Activated CD4-positive, alpha-beta T cell treated with anti-CD3 and anti-CD28 coated beads, Interleukin-2, amount 10 ng/mL, durations not matched to agents 24 days and 14 days (primary cell): Measurements from ENCODE around the gene AK9. TPM values are rescaled to one million over a fixed set of nuclear protein-coding genes. Genes with fewer than 3 reads are reported as not detected.
"Not testable (repeated sequence)": the region's sequence is repeated elsewhere in the genome, so short reads cannot be mapped to it uniquely, and the experiment has no call there.

ENCODE experiments used
- DNase-seq: peaks from one replicate; pipeline ENCODE4 v3.0.0; 2022
- H3K27ac Mint-ChIP-seq: one replicate; pipeline ENCODE4 v1.8.0; 2022; ENCODE audit warnings: mild to moderate bottlenecking, mixed read lengths
- H3K27me3 Mint-ChIP-seq: one replicate; pipeline ENCODE4 v1.8.0; 2022; ENCODE audit warnings: mixed read lengths
- H3K36me3 Mint-ChIP-seq: one replicate; pipeline ENCODE4 v1.8.0; 2022; ENCODE audit warnings: low read depth, mild to moderate bottlenecking, mixed read lengths
- H3K4me1 Mint-ChIP-seq: one replicate; pipeline ENCODE4 v1.8.0; 2021; ENCODE audit warnings: mixed read lengths
- H3K4me3 Mint-ChIP-seq: one replicate; pipeline ENCODE4 v1.8.0; 2022; ENCODE audit warnings: mild to moderate bottlenecking, moderate library complexity, mixed read lengths
- H3K9me3 Mint-ChIP-seq: one replicate; pipeline ENCODE4 v1.8.0; 2021; ENCODE audit warnings: mixed read lengths
- intact Hi-C: fragments of 100-400 bp; cut with micrococcal nuclease; formaldehyde crosslinking; loops from one replicate; pipeline ENCODE4 v1.15.1; 2023
- total RNA-seq: library from RNA; stranded (reverse); gene quantifications from 2 replicates; pipeline ENCODE4 v1.2.3, GENCODE V29; 2022

AK9 gene
- total RNA-seq, 1 donor from 2014 or later: 2.1 TPM

DNA sequence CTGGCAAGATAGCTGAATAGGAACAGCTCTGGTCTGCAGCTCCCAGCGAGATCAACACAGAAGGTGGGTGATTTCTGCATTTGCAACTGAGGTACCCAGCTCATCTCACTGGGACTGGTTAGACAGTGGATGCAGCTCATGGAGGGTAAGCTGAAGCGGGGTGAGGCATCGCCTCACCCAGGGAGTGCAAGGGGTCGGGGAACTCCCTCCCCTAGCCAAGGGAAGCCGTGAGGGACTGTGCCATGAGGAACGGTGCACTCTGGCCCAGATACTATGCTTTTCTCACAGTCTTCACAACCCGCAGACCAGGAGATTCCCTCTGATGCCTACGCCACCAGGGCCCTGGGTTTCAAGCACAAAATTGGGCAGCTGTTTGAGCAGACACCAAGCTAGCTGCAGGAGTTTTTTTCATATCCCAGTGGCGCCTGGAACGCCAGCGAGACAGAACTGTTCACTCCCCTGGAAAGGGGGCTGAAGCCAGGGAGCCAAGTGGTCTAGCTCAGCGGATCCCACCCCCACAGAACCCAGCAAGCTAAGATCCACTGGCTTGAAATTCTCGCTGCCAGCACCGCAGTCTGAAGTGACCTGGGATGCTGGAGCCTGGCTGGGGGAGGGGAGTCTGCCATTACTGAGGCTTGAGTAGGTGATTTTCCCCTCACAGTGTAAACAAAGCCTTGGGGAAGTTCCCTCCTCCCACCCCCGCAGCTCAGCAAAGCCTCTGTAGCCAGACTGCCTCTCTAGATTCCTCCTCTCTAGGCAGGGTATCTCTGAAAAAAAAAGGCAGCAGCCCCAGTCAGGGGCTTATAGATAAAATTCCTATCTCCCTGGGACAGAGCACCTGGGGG is 12.1 kb downstream of the AK9 start:
- not testable (repeated sequence) for H3K36me3 Mint-ChIP-seq, H3K27me3 Mint-ChIP-seq, H3K4me3 Mint-ChIP-seq, DNase-seq, H3K27ac Mint-ChIP-seq
- intact Hi-C loops: loop anchor here (1.0 kb wide), 1 partner anchor 12 kb away; the partner anchor contains the start of genes AK9 and FIG4
- Mint-ChIP-seq H3K4me1 (peaks cover 11% of the 10 kb centered on the region), H3K9me3 (peaks cover 14% of the 10 kb centered on the region)

- H3K27me3 Mint-ChIP-seq: no peaks in the 10 kb centered on the region
- peaks cover 3% of the 10 kb centered on the region for H3K36me3 Mint-ChIP-seq
- intact Hi-C loops: no loop called here
- H3K4me3 Mint-ChIP-seq: no peak overlapping the region
- peaks cover 11% of the 10 kb centered on the region for H3K4me1 Mint-ChIP-seq
- no peak overlapping the region for H3K27ac Mint-ChIP-seq
- peaks cover 8% of the 10 kb centered on the region for H3K9me3 Mint-ChIP-seq
- no peak for DNase-seq
Observed at GRCh38 chr6:109678240-109678639, 12.8 kb downstream of the AK9 start.

- Mint-ChIP-seq H3K9me3 (peaks cover 3% of the 10 kb centered on the region), H3K27me3 (no peaks in the 10 kb centered on the region), H3K27ac (no peak overlapping the region), H3K4me1 (peaks cover 10% of the 10 kb centered on the region), H3K36me3 (peaks cover 3% of the 10 kb centered on the region), H3K4me3 (no peak overlapping the region)
- intact Hi-C loops: no loop called here
- DNase-seq: no peak
Observed at GRCh38 chr6:109676724-109677123, 14.3 kb downstream of the AK9 start.

- H3K4me3 Mint-ChIP-seq: no peak overlapping the region
- H3K9me3 Mint-ChIP-seq: no peaks in the 10 kb centered on the region
- no peak overlapping the region for H3K27ac Mint-ChIP-seq
- no peaks in the 10 kb centered on the region for H3K27me3 Mint-ChIP-seq
- intact Hi-C loops: no loop called here
- peaks cover 3% of the 10 kb centered on the region for H3K36me3 Mint-ChIP-seq
- no peaks in the 10 kb centered on the region for H3K4me1 Mint-ChIP-seq
- DNase-seq: no peak
Observed at GRCh38 chr6:109672839-109673238, 18.2 kb downstream of the AK9 start.

DNA sequence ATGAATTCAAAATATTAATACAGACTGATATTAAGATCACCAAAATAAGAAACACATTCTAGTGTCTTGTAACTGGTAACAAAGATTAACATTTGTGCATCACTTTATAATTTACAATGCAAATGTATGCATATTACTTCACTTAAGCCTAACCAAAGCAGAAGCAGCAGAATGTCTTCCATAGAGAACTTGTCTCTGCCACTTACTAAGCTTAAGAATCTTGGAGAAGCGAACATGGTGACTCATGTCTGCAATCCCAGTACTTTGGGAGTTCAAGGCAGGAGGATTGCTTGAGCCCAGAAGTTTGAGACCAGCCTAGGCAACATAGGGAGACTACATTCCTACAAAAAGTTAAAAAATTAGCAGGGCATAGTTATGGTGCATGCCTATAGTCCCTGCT is 18.8 kb downstream of the AK9 start:
- H3K9me3 Mint-ChIP-seq: no peaks in the 10 kb centered on the region
- H3K27ac Mint-ChIP-seq: no peak overlapping the region
- H3K4me3 Mint-ChIP-seq: no peak overlapping the region
- H3K27me3 Mint-ChIP-seq: no peaks in the 10 kb centered on the region
- intact Hi-C loops: no loop called here
- peaks cover 3% of the 10 kb centered on the region for H3K36me3 Mint-ChIP-seq
- no peaks in the 10 kb centered on the region for H3K4me1 Mint-ChIP-seq
- DNase-seq: no peak

- no peak overlapping the region for H3K27ac Mint-ChIP-seq
- intact Hi-C loops: no loop called here
Observed at GRCh38 chr6:109671733-109672132, 19.3 kb downstream of the AK9 start.

GRCh38 chr6:109669811-109670210 is 21.2 kb downstream of the AK9 start:
- Mint-ChIP-seq H3K4me1 (no peaks in the 10 kb centered on the region), H3K36me3 (peaks cover 2% of the 10 kb centered on the region), H3K9me3 (no peaks in the 10 kb centered on the region), H3K27me3 (no peaks in the 10 kb centered on the region), H3K4me3 (no peak overlapping the region), H3K27ac (no peak overlapping the region)
- intact Hi-C loops: no loop called here
- DNase-seq: no peak

More at GRCh38 chr6:109671733-109672132, 19.3 kb downstream of the AK9 start:
- Mint-ChIP-seq H3K27me3 (no peaks in the 10 kb centered on the region), H3K36me3 (peaks cover 3% of the 10 kb centered on the region), H3K4me3 (no peak overlapping the region), H3K9me3 (no peaks in the 10 kb centered on the region), H3K4me1 (no peaks in the 10 kb centered on the region)
- no peak for DNase-seq

DNA sequence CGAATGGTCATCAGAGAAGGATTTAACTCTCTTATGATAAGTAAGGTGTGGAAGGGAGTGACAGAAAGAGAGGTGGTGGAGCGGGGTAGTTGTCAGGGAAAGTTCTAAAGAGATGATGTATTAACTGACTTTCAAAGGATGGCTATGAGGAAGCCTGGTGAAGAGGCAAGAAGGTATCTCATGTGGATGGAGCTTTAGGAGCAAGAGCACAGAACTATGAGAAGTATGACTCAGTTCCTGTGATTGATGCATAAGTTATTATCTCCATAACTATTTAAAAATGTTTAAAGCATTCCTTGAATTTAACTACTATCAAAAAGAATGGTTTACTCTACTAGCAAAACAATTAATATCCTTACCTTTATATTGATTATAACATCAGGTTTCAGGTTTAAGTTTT is 28.8 kb downstream of the AK9 start:
- no peaks in the 10 kb centered on the region for H3K9me3 Mint-ChIP-seq
- H3K27me3 Mint-ChIP-seq: no peaks in the 10 kb centered on the region
- peaks cover 6% of the 10 kb centered on the region for H3K4me1 Mint-ChIP-seq
- H3K36me3 Mint-ChIP-seq: no peaks in the 10 kb centered on the region
- H3K27ac Mint-ChIP-seq: no peak overlapping the region
- no peak overlapping the region for H3K4me3 Mint-ChIP-seq
- no peak for DNase-seq
- intact Hi-C loops: no loop called here

DNA sequence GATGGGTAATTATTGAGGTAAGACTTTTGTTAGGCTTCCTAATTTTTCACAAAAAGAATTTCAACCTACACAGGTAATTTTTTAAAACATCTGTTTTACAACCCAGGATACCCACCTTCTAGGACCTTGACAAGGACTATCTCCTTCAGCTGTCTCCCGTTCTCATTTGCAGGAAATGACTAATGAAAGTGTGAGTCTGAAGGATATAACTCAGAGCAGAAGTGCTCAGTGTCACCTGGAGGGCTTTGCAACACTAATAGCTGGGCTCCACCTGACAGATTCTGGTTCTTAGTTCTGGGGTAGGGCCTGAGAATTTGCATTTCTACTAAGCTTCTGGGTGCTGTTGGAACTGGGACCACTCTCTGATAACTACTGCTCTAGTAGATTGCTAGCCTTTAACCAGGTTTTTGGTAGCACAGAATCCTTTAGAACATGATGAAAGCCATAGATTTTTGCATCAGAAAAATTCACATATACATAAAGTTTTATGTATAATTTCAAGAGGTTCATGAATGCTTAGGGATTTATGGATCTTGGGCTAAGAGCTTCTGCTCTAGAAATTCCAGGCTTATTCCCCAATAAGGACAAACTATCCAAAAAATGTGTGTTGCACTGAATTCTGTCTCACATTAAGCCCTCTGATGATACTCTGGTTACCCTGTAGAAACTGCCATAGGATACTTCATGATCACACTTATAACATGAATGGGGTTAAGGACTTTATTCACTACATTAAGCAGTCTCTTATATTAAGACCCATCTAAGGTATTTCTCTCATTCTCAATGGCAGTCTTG is 30.3 kb downstream of the AK9 start:
- Mint-ChIP-seq H3K9me3 (no peaks in the 10 kb centered on the region), H3K4me3 (no peak overlapping the region), H3K36me3 (no peaks in the 10 kb centered on the region), H3K27ac (no peak overlapping the region), H3K4me1 (peaks cover 6% of the 10 kb centered on the region), H3K27me3 (no peaks in the 10 kb centered on the region)
- intact Hi-C loops: no loop called here
- no peak for DNase-seq

DNA sequence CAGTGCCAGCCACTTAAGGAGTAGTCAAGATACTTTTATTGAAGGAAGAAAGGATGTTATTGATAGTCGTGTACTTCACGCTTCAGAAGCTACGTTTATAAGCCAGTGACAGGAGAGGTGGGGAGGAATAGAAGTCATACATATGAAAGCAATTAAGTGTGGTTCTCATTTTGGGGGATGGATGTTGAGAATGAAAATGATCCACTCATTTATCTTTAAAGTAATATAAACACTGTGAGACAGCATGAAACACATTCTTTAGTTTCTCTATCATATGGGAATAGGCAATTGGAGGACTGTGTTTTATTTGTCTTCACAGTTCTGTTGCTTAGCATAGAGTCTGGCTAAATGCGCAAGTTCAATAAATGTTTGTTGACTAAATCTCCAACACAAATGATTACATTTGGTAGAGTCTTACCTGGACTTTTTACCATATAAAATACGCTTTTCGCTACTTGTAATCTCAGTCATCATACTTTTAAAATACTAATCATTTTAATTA is 35.2 kb downstream of the AK9 start:
- H3K4me1 Mint-ChIP-seq: peaks cover 4% of the 10 kb centered on the region
- no peaks in the 10 kb centered on the region for H3K27me3 Mint-ChIP-seq
- no peak overlapping the region for H3K4me3 Mint-ChIP-seq
- H3K36me3 Mint-ChIP-seq: no peaks in the 10 kb centered on the region
- H3K9me3 Mint-ChIP-seq: no peaks in the 10 kb centered on the region
- intact Hi-C loops: no loop called here
- H3K27ac Mint-ChIP-seq: no peak overlapping the region
- no peak for DNase-seq

DNA sequence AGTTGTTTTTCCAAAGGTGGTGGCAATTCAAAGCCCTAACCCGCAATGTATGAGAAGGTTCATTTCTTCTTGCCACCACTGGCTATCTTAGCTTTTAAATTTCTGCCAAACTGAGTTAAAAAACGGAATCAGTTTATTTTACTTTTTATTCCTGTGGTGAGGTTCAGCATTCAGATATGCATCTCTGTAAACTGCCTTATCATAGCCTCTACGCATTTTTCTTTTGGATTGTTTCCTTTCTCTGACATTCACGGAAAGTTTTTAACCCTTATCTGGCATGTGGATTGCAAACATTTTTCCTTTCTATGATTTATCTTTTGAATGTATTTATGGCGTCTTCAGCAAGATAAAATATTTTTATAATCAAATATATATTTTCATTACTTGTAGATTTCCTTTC is 37.7 kb downstream of the AK9 start:
- Mint-ChIP-seq H3K27ac (no peak overlapping the region), H3K36me3 (no peaks in the 10 kb centered on the region), H3K9me3 (no peaks in the 10 kb centered on the region), H3K4me3 (no peak overlapping the region), H3K27me3 (no peaks in the 10 kb centered on the region), H3K4me1 (no peaks in the 10 kb centered on the region)
- no peak for DNase-seq
- intact Hi-C loops: no loop called here

GRCh38 chr6:109644131-109644530 is 46.9 kb downstream of the AK9 start:
- Mint-ChIP-seq H3K4me1 (no peaks in the 10 kb centered on the region), H3K4me3 (no peak overlapping the region), H3K36me3 (no peaks in the 10 kb centered on the region), H3K27ac (no peak overlapping the region), H3K9me3 (peaks cover 3% of the 10 kb centered on the region), H3K27me3 (no peaks in the 10 kb centered on the region)
- intact Hi-C loops: no loop called here
- no peak for DNase-seq

DNA sequence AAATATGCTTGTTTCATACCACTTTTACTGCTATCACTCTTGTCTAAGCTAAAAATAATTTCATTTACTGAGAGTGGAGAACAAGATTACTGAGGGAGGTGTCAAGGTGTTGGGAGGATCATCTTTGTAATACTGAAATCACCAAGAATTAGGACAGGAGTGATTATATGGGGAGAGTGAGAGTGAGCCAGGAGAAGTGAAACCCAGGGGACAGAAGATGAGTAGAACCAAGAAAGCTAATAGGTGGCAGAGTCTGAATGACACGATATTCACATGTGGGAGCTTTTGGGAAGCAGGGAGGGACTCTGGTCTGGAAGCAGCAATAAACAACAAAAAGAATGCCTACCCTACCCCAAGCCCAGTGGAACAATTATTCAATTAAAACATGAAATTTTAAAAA is 58.6 kb downstream of the AK9 start:
- H3K9me3 Mint-ChIP-seq: no peaks in the 10 kb centered on the region
- H3K27me3 Mint-ChIP-seq: no peaks in the 10 kb centered on the region
- peaks cover 9% of the 10 kb centered on the region for H3K4me1 Mint-ChIP-seq
- H3K27ac Mint-ChIP-seq: no peak overlapping the region
- intact Hi-C loops: no loop called here
- no peak for DNase-seq
- no peaks in the 10 kb centered on the region for H3K36me3 Mint-ChIP-seq
- H3K4me3 Mint-ChIP-seq: no peak overlapping the region

- H3K4me3 Mint-ChIP-seq: no peak overlapping the region
- H3K9me3 Mint-ChIP-seq: no peaks in the 10 kb centered on the region
- no peaks in the 10 kb centered on the region for H3K27me3 Mint-ChIP-seq
- no peak overlapping the region for H3K27ac Mint-ChIP-seq
- H3K36me3 Mint-ChIP-seq: no peaks in the 10 kb centered on the region
- peaks cover 9% of the 10 kb centered on the region for H3K4me1 Mint-ChIP-seq
- no peak for DNase-seq
- intact Hi-C loops: no loop called here
Observed at GRCh38 chr6:109631403-109631802, 59.6 kb downstream of the AK9 start.
